ENCODE results near the gene DVL2. TPM values are rescaled to one million over a fixed set of nuclear protein-coding genes. Genes with fewer than 3 reads are reported as not detected.
A peak's percentile ranks its signal among the peaks of the same experiment; 100 is the strongest.

The DVL2 gene
- total RNA-seq, 2 donors from 2014 or later = 18.1 to 19.9 TPM

DNA sequence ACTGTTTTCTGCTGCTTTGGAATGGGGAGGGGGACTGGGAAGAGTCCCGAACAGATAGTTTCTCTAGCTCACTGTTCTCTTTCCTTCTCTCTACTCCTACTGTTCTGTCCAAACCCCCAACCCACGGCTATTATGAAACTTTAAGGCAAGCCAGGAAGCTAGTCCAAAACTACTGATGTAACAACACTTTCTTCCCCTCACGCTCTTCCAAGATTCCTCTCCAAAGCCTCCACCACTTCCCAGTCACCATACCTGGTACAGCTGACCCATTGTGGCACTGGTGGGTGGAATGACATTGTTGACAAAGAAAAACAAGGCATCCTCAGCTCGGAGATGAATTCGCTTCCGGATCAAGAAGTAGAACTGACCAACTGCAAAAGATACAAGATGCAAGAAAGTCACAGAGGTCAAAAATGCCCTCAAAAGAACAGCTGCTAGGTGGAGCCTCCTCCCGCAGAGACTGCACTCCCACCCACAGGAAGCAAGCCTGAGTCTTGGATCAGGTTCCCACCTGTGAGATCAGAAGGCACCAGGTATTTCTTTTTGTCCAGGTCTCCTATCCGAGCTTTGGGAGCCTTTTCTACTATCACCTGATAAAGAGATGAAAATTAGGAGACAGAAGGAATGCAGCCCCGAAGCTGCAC lies 6.9 kb upstream of the DVL2 start:
- Histone ChIP-seq H3K36me3 (peaks cover 38% of the 10 kb centered on the region), H3K27ac (peak overlapping the region; percentile 96 to 99), H3K4me1 (peaks cover 0 to 38% of the 10 kb centered on the region in 2 donors), H3K9me3 (no peaks in the 10 kb centered on the region), H3K4me3 (peak overlapping the region; percentile 65 to 83), H3K27me3 (no peaks in the 10 kb centered on the region)
- TF ChIP-seq, protein P1, sequence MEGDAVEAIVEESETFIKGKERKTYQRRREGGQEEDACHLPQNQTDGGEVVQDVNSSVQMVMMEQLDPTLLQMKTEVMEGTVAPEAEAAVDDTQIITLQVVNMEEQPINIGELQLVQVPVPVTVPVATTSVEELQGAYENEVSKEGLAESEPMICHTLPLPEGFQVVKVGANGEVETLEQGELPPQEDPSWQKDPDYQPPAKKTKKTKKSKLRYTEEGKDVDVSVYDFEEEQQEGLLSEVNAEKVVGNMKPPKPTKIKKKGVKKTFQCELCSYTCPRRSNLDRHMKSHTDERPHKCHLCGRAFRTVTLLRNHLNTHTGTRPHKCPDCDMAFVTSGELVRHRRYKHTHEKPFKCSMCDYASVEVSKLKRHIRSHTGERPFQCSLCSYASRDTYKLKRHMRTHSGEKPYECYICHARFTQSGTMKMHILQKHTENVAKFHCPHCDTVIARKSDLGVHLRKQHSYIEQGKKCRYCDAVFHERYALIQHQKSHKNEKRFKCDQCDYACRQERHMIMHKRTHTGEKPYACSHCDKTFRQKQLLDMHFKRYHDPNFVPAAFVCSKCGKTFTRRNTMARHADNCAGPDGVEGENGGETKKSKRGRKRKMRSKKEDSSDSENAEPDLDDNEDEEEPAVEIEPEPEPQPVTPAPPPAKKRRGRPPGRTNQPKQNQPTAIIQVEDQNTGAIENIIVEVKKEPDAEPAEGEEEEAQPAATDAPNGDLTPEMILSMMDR (IDR thresholded peaks at IDR 0.05) = no peak
- no peak for DNase-seq (ENCODE audit: low spot score)

DNA sequence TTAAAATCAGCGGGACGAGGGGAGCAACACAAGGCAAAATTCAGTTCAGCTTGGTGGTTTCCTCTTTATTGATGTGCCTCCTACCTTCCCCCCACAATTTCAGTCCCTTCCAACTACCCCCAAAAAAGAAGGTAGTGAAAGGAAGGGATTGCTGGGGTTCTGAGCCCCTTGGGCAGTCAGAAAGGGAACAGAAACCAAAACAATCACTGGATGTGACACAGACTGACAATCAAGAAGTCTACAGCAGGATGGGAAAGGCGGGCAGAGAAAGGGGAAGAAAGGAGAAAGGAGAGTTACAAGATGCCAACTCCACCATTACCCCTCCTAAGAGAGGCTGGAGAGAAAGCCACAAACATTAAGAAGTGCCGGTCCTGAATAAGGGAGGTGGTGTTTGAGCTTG lies 6.1 kb upstream of the DVL2 start:
- peaks cover 39% of the 10 kb centered on the region for H3K36me3 ChIP-seq
- peaks cover 0 to 43% of the 10 kb centered on the region in 2 donors for H3K4me1 ChIP-seq
- TF ChIP-seq, protein P1 (IDR thresholded peaks at IDR 0.05) = no peak
- H3K27me3 ChIP-seq = no peaks in the 10 kb centered on the region
- peak overlapping the region; percentile 96 to 99 for H3K27ac ChIP-seq
- no peak for DNase-seq (ENCODE audit: low spot score)
- H3K4me3 ChIP-seq = peak overlapping the region in 1 of 2 donors; percentile 83
- no peaks in the 10 kb centered on the region for H3K9me3 ChIP-seq

DNA sequence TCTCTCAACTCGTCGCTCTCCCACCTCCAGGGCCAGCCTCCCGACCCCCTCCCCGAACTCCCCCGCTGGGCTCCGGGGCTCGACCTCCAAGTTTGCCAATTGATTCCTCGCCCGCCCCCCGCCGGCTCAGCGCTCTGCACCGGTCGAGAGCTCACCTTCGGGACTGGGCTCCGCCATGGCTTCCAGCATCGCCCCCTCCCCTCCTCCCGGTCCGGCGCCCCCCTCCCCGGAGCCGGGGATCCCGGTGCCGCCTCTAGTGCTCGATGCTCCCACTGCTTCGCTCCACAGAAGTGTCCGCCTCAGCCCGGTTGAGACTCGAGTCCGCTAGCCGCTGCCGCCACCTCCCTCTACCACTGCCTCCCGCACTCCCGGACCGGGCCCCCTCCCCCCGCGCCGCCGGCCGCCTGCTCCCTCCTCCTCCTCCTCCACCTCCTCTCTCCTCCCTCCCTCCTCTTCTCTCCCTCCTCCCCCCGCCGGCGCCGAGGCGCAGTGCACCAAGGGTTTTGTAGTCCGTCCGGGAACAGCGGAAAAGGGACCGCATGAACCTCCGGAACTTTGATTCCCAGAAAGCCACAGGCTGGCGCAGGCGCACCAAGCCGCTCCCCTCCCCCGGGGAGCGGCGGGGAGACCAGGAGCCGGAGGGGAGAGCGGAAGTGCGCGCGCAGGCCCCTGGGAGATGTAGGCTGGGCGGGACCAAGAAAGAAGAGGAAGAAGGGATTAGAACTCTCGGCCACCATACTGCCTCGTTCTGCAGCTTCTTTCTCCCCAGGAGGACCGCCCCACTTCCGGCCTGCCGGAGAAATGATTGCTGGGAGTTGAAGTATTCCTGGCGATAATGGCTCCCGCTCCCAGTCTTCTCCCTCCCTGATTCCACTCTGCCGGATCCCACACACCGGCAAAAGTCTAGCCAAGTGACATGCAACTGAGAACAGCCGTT lies 5.0 kb upstream of the DVL2 start, which contains the start of gene PHF23:
TSS of gene PHF23 (minus strand) at position 367 of the 937 bp plus-strand sequence. CDS start at position 189, 178 bp downstream.
- Histone ChIP-seq H3K4me1 (peaks cover 0 to 51% of the 10 kb centered on the region in 2 donors), H3K27ac (peak within 1 kb of the TSS; percentile 93), H3K4me3 (peak within 1 kb of the TSS; percentile 93 to 96), H3K27me3 (no peaks in the 10 kb centered on the region), H3K9me3 (no peaks in the 10 kb centered on the region), H3K36me3 (peaks cover 33% of the 10 kb centered on the region)
- TF ChIP-seq, protein P1 (IDR thresholded peaks at IDR 0.05) = no peak
- DNase-seq (ENCODE audit: low spot score) = peak; percentile 99

DNA sequence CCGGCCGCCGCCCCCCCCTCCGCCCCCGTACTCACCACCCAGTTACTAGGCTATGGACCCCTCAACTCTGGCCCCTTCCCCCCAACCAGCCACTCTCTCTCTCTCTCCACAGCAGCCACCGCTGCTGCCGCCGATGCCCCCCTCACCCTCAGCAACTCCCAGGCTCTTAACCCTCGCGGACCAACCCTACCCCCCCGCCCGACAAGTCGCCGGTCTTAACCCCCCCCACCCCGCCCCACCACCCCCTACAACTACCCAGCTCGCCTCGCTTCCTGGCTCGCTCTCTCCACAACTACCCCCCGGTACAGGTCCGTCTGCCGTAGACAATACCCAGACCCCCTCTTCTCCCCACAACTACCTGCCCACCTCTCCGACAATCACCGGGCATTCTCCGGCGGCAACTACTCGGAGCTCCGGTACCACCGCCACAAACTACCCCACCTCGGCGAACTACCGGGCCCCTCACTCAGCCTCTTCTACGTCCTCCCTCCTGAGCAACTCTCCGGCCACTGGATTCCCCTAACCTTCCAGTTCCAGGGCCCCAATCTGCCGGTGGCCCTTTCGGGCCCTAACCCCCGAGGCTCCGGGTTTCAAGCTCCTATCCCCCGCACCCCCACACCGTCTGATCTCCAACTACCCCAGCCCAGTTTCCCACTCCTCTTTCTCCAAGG lies 4.2 kb upstream of the DVL2 start:
- Histone ChIP-seq H3K36me3 (peaks cover 26% of the 10 kb centered on the region), H3K27ac (peak overlapping the region; percentile 93), H3K4me3 (peak overlapping the region; percentile 93 to 96), H3K9me3 (no peaks in the 10 kb centered on the region), H3K4me1 (peaks cover 0 to 50% of the 10 kb centered on the region in 2 donors), H3K27me3 (no peaks in the 10 kb centered on the region)
- TF ChIP-seq, protein P1 (IDR thresholded peaks at IDR 0.05) = no peak
- no peak for DNase-seq (ENCODE audit: low spot score)

DNA sequence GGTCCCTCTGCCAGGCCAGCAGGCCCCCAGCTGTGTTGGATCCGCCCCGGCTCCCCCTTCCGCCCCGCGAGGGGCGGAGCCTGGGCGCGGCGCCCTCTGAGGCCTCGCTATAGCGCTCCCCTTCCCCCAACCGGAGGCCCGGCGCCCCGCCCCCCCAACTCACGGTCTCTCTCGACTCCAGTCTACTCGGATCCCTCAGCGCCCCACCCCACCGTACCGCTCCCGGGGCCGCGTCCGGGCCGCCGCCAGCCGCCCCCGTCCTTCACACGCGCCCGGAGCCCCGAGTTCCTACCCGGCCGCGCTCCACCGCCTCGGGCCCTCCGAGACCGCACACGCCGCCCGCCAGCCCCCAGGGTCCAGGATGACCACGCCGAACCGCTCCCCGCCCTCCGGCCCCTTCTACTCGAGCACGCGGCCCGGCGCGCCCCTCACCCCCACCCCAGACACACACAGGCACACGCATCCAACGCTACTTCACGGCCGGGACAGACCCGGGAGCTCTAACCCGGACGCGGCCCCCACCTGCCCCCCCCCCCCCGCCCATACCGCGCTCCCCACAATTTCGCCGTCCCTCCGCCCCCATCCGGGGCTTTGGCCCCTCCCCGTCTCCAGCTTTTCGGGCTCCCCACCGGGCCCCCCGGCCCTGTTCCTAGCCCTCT lies 3.6 kb upstream of the DVL2 start:
- Histone ChIP-seq H3K4me3 (peak overlapping the region; percentile 93 to 96), H3K27me3 (no peaks in the 10 kb centered on the region), H3K27ac (peak overlapping the region; percentile 93), H3K4me1 (peaks cover 0 to 52% of the 10 kb centered on the region in 2 donors), H3K36me3 (peaks cover 26% of the 10 kb centered on the region), H3K9me3 (no peaks in the 10 kb centered on the region)
- TF ChIP-seq, protein P1 (IDR thresholded peaks at IDR 0.05) = no peak
- no peak for DNase-seq (ENCODE audit: low spot score)
